C4-2B (cell line): ENCODE measurements around the gene LMBR1.

Source experiments
- CTCF ChIP-seq: fragments of 450-650 bp; conservative IDR thresholded peaks from 2 replicates; pipeline ENCODE4 v1.5.1; 2017; ENCODE audit warnings: mild to moderate bottlenecking
- ZFX ChIP-seq: fragments of 450-650 bp; IDR thresholded peaks from 2 replicates; pipeline ENCODE4 v1.6.1; 2017

GRCh38 chr7:156896388-156897022 lies 3.5 kb upstream of the LMBR1 start:
- no peak for TF ChIP-seq CTCF
- TF ChIP-seq ZFX, result no peak
